Measurements from ENCODE around the gene SHISA8. TPM values are rescaled to one million over a fixed set of nuclear protein-coding genes. Genes with fewer than 3 reads are reported as not detected.

SHISA8 gene
- total and polyA plus RNA-seq, 10 of the 15 experiments (the other 5 are each of a cell fraction or from before 2014, with no cell fraction given) = 0.06 to 10.1 (median 0.25) TPM

DNA sequence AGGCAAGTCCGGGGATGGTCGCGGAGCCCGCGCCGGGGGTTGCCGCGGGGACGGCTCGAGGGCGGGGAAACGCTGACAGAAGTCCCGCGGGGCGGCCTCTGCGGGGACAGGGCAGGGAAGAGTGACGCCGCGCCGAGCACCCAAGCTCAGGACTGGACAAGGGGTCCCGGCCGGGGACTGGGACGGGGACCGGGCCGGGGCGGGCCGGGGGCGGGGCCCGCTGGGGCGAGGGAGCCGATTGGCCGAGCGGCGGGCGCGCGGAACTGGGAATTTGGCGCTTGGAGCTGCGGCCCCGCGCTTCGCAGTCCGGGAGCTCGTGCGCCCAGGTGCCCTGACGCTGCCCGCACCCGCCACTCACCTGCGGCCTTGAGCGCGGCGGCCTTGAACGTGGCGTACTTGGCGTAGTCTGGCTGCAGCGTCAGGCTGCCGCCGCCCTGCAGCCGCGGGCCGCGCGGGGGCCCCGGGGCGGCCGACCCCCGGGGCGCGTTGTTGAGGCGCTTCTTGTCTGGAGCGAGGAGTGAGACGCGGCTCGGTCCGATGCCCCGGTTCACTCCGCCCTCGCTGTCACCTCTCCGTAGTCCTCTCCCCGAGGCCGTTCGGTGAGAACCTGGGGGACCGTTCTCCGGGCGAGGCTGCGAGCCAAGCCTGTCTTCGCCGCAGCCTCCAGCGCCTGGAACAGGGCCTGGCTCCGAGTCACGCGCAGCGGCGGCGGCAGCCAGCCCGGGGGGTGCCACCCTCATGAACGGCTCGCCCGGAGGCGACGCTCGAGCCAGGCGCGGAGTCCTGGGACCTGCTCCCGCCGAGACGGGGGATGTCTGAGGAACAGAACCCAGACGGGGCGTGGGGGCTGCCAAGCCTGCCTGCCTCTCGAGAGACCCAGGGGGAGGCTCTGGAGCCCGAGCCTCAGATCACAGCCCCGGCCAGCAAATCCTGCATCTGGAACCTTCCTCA is 4.5 kb downstream of the SHISA8 start (continued):
- TF ChIP-seq, protein P1, sequence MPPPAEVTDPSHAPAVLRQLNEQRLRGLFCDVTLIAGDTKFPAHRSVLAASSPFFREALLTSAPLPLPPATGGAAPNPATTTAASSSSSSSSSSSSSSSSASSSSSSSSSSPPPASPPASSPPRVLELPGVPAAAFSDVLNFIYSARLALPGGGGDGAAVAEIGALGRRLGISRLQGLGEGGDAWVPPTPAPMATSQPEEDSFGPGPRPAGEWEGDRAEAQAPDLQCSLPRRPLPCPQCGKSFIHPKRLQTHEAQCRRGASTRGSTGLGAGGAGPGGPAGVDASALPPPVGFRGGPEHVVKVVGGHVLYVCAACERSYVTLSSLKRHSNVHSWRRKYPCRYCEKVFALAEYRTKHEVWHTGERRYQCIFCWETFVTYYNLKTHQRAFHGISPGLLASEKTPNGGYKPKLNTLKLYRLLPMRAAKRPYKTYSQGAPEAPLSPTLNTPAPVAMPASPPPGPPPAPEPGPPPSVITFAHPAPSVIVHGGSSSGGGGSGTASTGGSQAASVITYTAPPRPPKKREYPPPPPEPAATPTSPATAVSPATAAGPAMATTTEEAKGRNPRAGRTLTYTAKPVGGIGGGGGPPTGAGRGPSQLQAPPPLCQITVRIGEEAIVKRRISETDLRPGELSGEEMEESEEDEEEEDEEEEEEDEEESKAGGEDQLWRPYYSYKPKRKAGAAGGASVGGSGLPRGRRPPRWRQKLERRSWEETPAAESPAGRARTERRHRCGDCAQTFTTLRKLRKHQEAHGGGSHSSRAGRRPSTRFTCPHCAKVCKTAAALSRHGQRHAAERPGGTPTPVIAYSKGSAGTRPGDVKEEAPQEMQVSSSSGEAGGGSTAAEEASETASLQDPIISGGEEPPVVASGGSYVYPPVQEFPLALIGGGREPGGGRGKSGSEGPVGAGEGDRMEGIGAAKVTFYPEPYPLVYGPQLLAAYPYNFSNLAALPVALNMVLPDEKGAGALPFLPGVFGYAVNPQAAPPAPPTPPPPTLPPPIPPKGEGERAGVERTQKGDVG (CRISPR knock-in tag; IDR thresholded peaks at IDR 0.05) = no peak
- TF ChIP-seq SREBF2 (IDR thresholded peaks at IDR 0.05; ENCODE audit: low read length) = no peak
- TF ChIP-seq MYC (IDR thresholded peaks at IDR 0.05; ENCODE audit: insufficient read depth, insufficient read length, insufficient replicate concordance, low read length, severe bottlenecking) = no peak
- TF ChIP-seq NFYB (IDR thresholded peaks at IDR 0.05; ENCODE audit: insufficient read depth, low read depth, low read length) = no peak
- TF ChIP-seq, protein P2, sequence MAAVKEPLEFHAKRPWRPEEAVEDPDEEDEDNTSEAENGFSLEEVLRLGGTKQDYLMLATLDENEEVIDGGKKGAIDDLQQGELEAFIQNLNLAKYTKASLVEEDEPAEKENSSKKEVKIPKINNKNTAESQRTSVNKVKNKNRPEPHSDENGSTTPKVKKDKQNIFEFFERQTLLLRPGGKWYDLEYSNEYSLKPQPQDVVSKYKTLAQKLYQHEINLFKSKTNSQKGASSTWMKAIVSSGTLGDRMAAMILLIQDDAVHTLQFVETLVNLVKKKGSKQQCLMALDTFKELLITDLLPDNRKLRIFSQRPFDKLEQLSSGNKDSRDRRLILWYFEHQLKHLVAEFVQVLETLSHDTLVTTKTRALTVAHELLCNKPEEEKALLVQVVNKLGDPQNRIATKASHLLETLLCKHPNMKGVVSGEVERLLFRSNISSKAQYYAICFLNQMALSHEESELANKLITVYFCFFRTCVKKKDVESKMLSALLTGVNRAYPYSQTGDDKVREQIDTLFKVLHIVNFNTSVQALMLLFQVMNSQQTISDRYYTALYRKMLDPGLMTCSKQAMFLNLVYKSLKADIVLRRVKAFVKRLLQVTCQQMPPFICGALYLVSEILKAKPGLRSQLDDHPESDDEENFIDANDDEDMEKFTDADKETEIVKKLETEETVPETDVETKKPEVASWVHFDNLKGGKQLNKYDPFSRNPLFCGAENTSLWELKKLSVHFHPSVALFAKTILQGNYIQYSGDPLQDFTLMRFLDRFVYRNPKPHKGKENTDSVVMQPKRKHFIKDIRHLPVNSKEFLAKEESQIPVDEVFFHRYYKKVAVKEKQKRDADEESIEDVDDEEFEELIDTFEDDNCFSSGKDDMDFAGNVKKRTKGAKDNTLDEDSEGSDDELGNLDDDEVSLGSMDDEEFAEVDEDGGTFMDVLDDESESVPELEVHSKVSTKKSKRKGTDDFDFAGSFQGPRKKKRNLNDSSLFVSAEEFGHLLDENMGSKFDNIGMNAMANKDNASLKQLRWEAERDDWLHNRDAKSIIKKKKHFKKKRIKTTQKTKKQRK (IDR thresholded peaks at IDR 0.05; ENCODE audit: low read depth, low read length) = no peak
- no peak for TF ChIP-seq EGR1 (IDR thresholded peaks at IDR 0.05; ENCODE audit: borderline replicate concordance in 1 of 2, low read depth in 2 of 2, low read length in 2 of 2)
- peak; percentile 62 for TF ChIP-seq SUZ12 (IDR thresholded peaks at IDR 0.05; ENCODE audit: unreplicated experiment)
- no peak for TF ChIP-seq YBX1 (IDR thresholded peaks at IDR 0.05)
- TF ChIP-seq CREM (IDR thresholded peaks at IDR 0.05; ENCODE audit: low read depth) = no peak
- TF ChIP-seq, protein P3, sequence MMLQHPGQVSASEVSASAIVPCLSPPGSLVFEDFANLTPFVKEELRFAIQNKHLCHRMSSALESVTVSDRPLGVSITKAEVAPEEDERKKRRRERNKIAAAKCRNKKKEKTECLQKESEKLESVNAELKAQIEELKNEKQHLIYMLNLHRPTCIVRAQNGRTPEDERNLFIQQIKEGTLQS (IDR thresholded peaks at IDR 0.05; ENCODE audit: borderline replicate concordance, extremely low read depth, low read depth, low read length) = no peak
- no peak; the same call in 1 of the 2 replicates for TF ChIP-seq LARP7 (IDR thresholded peaks at IDR 0.05)
